ENCODE measurements around the gene LRRC14B. TPM values are rescaled to one million over a fixed set of nuclear protein-coding genes. Genes with fewer than 3 reads are reported as not detected.

Gene LRRC14B
- total and polyA plus RNA-seq, 10 donors = 0.10 TPM; not detected in 9

DNA sequence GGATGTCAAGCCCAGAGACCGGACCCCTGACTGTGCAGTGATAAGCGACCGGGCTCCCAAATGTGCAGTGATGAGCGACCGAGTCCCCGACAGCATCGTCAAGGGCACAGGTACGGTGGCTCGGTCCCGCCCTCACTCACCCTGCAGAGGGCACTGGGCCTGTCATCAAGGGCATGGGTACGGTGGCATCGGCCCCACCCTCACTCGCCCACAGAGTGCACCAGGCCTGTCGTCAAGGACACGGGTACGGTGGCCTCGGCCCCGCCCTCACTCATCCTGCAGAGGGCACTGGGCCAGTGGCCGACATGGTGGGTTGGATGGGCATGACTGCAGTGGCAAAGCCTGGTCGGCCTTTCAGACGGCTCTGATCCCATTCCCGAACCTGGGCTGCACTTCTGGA lies 9.7 kb upstream of the LRRC14B start:
- no peaks in the 10 kb centered on the region for H3K9me3 ChIP-seq
- H3K27me3 ChIP-seq (replicated peaks in 1 of 7) = peaks cover 0 to 12% (median 0%) of the 10 kb centered on the region in 7 donors
- no peak overlapping the region for H3K27ac ChIP-seq
- no peaks in the 10 kb centered on the region for H3K36me3 ChIP-seq
- no peak overlapping the region for H3K4me3 ChIP-seq
- no peak for DNase-seq
- H3K4me1 ChIP-seq = no peaks in the 10 kb centered on the region
- no peak for TF ChIP-seq POLR2A (IDR thresholded peaks at IDR 0.05)
- TF ChIP-seq, protein P1, sequence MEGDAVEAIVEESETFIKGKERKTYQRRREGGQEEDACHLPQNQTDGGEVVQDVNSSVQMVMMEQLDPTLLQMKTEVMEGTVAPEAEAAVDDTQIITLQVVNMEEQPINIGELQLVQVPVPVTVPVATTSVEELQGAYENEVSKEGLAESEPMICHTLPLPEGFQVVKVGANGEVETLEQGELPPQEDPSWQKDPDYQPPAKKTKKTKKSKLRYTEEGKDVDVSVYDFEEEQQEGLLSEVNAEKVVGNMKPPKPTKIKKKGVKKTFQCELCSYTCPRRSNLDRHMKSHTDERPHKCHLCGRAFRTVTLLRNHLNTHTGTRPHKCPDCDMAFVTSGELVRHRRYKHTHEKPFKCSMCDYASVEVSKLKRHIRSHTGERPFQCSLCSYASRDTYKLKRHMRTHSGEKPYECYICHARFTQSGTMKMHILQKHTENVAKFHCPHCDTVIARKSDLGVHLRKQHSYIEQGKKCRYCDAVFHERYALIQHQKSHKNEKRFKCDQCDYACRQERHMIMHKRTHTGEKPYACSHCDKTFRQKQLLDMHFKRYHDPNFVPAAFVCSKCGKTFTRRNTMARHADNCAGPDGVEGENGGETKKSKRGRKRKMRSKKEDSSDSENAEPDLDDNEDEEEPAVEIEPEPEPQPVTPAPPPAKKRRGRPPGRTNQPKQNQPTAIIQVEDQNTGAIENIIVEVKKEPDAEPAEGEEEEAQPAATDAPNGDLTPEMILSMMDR (IDR thresholded peaks at IDR 0.05 in 8 of 11, conservative IDR thresholded peaks at IDR 0.05 in 3 of 11) = no peak
- no peak for TF ChIP-seq POLR2AphosphoS5 (IDR thresholded peaks at IDR 0.05)
- intact Hi-C loops (cut with DNase I; ENCODE audit: low total_unique reads) = no loop called here
- 85 to 95% (median 89%) methylated on average over 11 to 22 of the region's 22 CpGs for WGBS, 5 donors

DNA sequence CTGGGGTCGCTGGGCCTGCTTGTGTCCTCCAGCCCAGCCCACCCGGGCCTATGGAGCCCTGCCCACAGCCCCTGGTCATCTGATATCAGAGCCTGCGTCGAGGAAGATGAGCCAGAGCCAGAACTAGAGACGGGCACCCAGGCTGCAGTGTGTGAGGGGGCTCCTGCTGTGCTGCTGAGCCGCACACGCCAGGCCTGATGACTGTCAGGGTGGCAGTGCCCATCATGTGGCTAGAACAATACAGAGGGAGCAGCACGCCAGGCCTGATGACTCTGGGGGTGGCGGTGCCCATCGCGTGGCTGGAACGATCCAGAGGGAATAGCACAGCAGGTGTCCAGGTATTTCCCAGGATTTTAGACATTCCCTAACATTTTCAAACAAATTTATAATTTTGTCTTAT lies 9.2 kb upstream of the LRRC14B start:
- 88 to 96% (median 92%) methylated on average over 12 of the region's 12 CpGs for WGBS, 5 donors
- Histone ChIP-seq H3K9me3 (no peaks in the 10 kb centered on the region), H3K4me3 (no peak overlapping the region), H3K36me3 (no peaks in the 10 kb centered on the region), H3K27ac (no peak overlapping the region), H3K27me3 (replicated peaks in 1 of 7) (peaks cover 0 to 18% (median 0%) of the 10 kb centered on the region in 7 donors), H3K4me1 (no peaks in the 10 kb centered on the region)
- TF ChIP-seq POLR2A (IDR thresholded peaks at IDR 0.05) = no peak
- intact Hi-C loops (cut with DNase I; ENCODE audit: low total_unique reads) = no loop called here
- DNase-seq = no peak

DNA sequence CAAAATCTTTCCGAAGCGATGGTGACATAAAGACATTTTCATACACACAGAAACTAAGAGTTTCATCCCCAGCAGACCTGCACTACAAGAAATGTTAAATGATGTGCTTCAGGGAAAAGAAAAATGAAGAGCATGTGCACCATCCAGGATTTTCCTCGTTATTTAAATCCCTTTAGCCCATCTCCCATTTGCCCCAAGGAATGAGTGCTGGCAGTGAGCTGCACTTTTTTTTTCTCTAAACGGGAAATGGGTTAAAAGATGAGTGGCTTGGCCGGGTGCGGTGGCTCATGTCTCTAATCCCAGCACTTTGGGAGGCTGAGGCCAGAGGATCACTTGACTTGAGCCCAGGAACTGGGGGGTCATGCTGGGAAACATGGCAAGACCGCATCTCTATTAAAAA lies 6.8 kb upstream of the LRRC14B start:
- peaks cover 0 to 14% (median 11%) of the 10 kb centered on the region in 6 donors for H3K4me1 ChIP-seq
- WGBS, 5 donors = 76 to 90% (median 83%) methylated on average over 7 of the region's 7 CpGs

DNA sequence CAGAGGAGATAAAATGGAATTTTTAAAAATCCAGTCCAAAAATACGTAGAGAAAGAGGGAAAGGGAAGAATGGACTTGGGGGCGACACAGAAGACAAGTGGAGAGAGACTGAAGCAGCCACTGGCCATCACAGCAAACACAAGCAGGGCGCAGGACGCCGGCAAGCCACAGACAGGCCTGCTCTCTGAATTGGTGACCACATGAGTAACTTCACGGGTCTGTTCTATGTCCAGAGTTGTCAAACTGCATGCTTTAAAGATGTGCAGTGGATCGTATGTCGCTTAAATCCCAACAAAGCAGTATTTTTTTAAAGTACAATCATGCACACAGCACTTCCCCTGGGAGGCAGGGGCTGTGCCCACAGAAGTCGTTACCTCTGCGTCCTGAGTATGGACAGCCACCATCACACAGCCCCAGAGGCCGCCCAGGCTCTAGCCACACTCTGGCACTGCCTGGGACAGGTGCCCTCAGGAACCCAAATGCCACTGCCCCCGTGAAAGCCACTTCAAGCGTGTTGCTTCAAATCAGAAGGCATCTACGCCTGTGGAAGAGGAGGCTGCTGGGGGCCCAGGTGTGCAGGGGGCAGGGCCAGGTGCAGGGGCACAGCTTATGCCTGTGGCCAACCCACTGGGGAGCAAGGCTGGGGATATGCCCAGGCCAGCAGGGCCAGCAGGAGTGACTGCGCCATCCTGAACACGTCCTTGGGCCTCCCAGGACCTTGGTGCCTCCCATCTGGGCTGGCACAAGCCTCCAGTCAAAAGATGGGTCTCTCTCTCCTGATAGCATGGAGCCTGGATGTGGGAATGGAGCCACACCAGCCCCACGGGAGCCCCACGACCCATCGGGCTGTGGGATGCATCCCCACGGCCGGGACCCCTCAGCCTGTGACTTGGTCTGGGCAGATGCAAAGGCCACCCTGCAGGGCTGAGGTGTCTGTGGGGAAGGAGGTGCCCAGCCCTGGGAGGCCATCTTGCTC lies 5.9 kb upstream of the LRRC14B start:
- intact Hi-C loops (cut with DNase I; ENCODE audit: low total_unique reads) = no loop called here
- no peak overlapping the region for H3K4me3 ChIP-seq
- H3K4me1 ChIP-seq = peaks cover 0 to 14% (median 11%) of the 10 kb centered on the region in 6 donors
- H3K27ac ChIP-seq = no peak overlapping the region
- DNase-seq = peak; percentile 74
- peaks cover 0 to 31% (median 0%) of the 10 kb centered on the region in 7 donors for H3K27me3 ChIP-seq (replicated peaks in 1 of 7)
- 77 to 86% (median 84%) methylated on average over 19 to 21 of the region's 21 CpGs for WGBS, 5 donors
- TF ChIP-seq, protein P1 (IDR thresholded peaks at IDR 0.05 in 8 of 11, conservative IDR thresholded peaks at IDR 0.05 in 3 of 11) = no peak
- TF ChIP-seq POLR2AphosphoS5 (IDR thresholded peaks at IDR 0.05) (no peak), POLR2A (IDR thresholded peaks at IDR 0.05) (no peak)
- H3K36me3 ChIP-seq = no peaks in the 10 kb centered on the region
- H3K9me3 ChIP-seq = no peaks in the 10 kb centered on the region

More for the DNA sequence above, 6.8 kb upstream of the LRRC14B start:
- intact Hi-C loops (cut with DNase I; ENCODE audit: low total_unique reads) = no loop called here
- Histone ChIP-seq H3K36me3 (no peaks in the 10 kb centered on the region), H3K4me3 (no peak overlapping the region), H3K27ac (no peak overlapping the region), H3K9me3 (no peaks in the 10 kb centered on the region), H3K27me3 (replicated peaks in 1 of 7) (peaks cover 0 to 31% (median 0%) of the 10 kb centered on the region in 7 donors)
- DNase-seq = no peak
- TF ChIP-seq POLR2A (IDR thresholded peaks at IDR 0.05) (no peak), POLR2AphosphoS5 (IDR thresholded peaks at IDR 0.05) (no peak)
- TF ChIP-seq, protein P1 (IDR thresholded peaks at IDR 0.05 in 8 of 11, conservative IDR thresholded peaks at IDR 0.05 in 3 of 11) = no peak

Data from spleen (tissue), 11 donors.